HFF-Myc (cell line): ENCODE data around the gene CNRIP1.
"Not testable (repeated sequence)": the region's sequence is repeated elsewhere in the genome, so short reads cannot be mapped to it uniquely, and the experiment has no call there.

Experiments used
- DNase-seq: peaks from one replicate; pipeline ENCODE4 v3.0.0-alpha.2; 2011; ENCODE audit warnings: low read depth; ENCODE audit errors: extremely low read depth
- H3K4me3 ChIP-seq: replicated peaks from 2 replicates; pipeline ENCODE4 v1.5.1; 2011; ENCODE audit warnings: low read depth, mild to moderate bottlenecking, control low read depth, low read length
- TF ChIP-seq, protein P1 (sequence below): IDR thresholded peaks from 2 replicates; pipeline ENCODE4 v1.5.1; 2012; ENCODE audit warnings: mild to moderate bottlenecking, low read depth, low read length, control low read depth; ENCODE audit errors: missing control alignments

Gene CNRIP1

DNA sequence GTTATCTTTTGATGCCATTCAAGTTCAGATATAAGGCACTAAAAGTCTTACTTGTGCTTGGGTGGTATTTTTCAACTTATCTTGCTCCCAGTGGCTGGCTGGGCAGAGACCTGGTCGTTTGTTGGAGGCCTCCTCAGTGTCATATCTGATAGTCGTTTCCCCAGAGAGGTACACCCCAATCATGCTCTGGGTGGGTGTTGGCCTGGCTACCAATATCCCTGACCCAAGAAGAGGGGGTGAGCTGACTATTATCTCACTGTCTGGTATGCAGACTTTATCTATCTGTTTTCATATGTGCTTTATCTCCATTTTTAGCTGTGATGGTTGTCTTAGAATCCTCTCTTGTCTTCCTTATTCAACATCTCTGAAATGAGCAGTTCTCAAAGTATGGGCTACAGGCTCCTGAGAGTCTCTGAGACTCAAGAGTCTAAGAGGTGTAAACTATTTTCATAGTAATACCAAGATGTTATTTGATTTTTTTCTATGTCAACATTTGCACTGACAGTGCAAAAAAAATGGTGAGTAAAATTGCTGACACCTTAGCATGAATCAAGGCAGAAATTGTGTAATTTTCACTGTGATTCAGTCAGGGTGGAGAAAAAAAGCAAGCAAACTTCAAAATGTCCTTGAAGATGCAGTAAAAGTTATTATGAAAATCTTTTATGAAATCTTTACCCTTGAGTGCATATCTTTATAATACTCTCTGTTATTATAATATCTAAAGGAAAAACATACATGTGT is 33.1 kb upstream of the CNRIP1 start:
- TF ChIP-seq, protein P1, sequence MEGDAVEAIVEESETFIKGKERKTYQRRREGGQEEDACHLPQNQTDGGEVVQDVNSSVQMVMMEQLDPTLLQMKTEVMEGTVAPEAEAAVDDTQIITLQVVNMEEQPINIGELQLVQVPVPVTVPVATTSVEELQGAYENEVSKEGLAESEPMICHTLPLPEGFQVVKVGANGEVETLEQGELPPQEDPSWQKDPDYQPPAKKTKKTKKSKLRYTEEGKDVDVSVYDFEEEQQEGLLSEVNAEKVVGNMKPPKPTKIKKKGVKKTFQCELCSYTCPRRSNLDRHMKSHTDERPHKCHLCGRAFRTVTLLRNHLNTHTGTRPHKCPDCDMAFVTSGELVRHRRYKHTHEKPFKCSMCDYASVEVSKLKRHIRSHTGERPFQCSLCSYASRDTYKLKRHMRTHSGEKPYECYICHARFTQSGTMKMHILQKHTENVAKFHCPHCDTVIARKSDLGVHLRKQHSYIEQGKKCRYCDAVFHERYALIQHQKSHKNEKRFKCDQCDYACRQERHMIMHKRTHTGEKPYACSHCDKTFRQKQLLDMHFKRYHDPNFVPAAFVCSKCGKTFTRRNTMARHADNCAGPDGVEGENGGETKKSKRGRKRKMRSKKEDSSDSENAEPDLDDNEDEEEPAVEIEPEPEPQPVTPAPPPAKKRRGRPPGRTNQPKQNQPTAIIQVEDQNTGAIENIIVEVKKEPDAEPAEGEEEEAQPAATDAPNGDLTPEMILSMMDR = no peak
- no peak overlapping the region for H3K4me3 ChIP-seq
- no peak for DNase-seq

DNA sequence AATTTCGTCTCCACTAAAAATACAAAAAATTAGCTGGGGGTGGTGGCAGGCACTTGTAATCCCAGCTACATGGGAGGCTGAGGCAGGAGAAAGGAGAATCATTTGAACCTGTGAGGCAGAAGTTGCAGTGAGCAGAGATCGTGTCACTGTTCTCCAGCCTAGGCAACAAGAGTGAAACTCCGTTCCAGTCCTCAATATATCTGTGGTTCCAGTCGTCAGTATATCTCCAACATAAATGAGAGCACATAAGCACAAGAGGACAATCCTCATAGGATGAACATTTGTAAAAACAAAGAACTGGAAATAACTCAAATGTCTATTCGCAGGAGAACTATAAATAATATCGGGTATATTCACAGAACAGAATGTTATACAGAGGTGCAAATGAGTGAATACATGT is 32.2 kb upstream of the CNRIP1 start:
- H3K4me3 ChIP-seq = no peak overlapping the region
- no peak for DNase-seq
- TF ChIP-seq, protein P1 = no peak

DNA sequence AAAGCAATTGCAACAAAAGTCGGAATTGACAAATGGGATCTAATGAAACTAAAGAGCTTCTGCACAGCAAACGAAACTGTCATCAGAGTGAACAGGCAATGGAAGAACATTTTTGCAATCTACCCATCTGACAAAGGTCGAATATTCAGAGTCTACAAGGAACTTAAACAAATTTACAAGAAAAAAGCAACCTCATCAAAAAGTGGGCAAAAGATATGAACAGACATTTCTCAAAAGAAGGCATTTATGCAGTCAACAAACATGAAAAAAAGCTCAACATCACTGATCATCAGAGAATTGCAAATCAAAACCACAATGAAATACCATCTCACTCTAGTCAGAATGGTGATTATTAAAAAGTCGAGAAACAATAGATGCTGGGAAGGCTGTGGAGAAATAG is 29.3 kb upstream of the CNRIP1 start:
- DNase-seq, H3K4me3 ChIP-seq: not testable (repeated sequence)

DNA sequence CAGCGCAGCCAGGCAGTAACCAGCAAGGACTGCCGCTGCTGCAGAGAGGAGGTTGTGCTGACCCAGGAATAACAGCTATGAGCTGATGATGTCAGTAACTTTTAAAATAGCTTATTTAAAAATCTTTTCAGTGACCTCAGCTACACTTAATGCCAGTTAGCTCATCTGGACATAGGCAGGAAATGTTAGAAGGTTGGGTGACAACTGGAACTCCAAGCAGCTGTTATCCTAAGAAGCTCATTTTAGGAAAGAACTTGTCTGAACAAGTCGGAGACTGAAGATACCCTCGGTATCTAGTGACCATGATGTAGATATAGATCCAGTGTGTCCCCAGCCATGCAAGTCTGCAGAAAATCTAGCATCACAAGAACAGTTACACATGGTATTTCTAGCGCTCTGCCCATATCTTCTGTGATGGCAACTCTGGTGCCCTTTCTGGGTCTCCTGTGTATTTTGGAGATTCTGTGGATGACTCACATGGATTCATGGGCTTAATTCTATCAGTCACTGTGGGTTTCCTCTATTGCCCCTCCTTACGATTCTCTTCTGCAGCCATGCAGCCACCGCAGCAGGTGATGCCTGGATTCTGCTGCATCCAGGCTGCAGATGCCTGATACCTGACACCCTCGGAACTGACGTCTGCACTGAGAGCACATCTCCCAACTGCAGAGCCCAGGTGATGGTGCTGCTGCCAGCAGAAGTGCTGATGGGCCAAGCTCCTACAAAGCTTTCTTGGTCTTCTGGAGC is 25.6 kb upstream of the CNRIP1 start:
- no peak for DNase-seq
- no peak overlapping the region for H3K4me3 ChIP-seq
- TF ChIP-seq, protein P1 = no peak

GRCh38 chr2:68344031-68344430 is 24.3 kb upstream of the CNRIP1 start:
- no peak for DNase-seq
- H3K4me3 ChIP-seq = no peak overlapping the region
- TF ChIP-seq, protein P1 = no peak

GRCh38 chr2:68342470-68342869 is 22.7 kb upstream of the CNRIP1 start:
- DNase-seq = no peak
- H3K4me3 ChIP-seq = no peak overlapping the region
- TF ChIP-seq, protein P1 = no peak

DNA sequence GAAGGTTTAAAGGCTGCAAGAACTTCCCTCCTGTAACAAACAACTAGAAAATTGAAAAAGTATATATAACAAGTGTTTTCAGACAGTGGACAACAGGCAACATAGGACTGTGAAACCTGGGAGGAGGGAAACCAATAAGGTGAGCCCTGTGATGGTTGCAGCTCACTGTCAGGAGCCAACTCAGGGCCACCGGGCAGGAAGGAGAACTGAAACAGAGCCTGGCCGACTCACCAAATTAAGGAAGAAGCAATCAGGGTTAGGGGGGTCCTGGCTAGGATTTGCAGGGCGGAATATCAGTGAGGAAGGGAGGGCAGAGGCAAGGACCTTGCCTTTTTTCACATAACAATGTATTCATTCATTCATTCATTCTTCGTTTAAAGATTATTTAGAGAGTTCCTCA is 21.8 kb upstream of the CNRIP1 start:
- TF ChIP-seq, protein P1 = no peak
- no peak for DNase-seq
- H3K4me3 ChIP-seq = no peak overlapping the region
